Uterus (tissue), 4 donors: Measurements from ENCODE around the gene DGKI. TPM values are rescaled to one million over a fixed set of nuclear protein-coding genes. Genes with fewer than 3 reads are reported as not detected.
A peak's percentile ranks its signal among the peaks of the same experiment; 100 is the strongest.

Experiments used
- DNase-seq, 2 donors: peaks; one replicate each; pipeline ENCODE4 v3.0.0-alpha.2; 2019 to 2020
- H3K27ac ChIP-seq, 2 donors: fragments of 200-600 bp; sonication (generic); 1 replicate in 1 of 2; 2 replicates in 1 of 2; pipeline ENCODE4 v1.5.1; 2016 to 2018
- H3K27me3 ChIP-seq, 2 donors: fragments of 200-600 bp; sonication (generic); one replicate each; pipeline ENCODE4 v1.5.1; 2018 to 2019; ENCODE audit warnings: control low read depth in 1 of 2
- H3K36me3 ChIP-seq, 2 donors: fragments of 200-600 bp; sonication (generic); one replicate each; pipeline ENCODE4 v1.5.1; 2019; ENCODE audit warnings: control low read depth in 1 of 2
- H3K4me1 ChIP-seq, 2 donors: fragments of 200-600 bp; sonication (generic); one replicate each; pipeline ENCODE4 v1.5.1; 2018 to 2019; ENCODE audit warnings: control low read depth in 1 of 2
- H3K4me3 ChIP-seq, 2 donors: fragments of 200-600 bp; sonication (generic); 1 replicate in 1 of 2; 2 replicates in 1 of 2; pipeline ENCODE4 v1.5.1; 2018 to 2019; ENCODE audit warnings: mild to moderate bottlenecking in 1 of 2
- H3K9me3 ChIP-seq, 2 donors: fragments of 200-600 bp; sonication (generic); one replicate each; pipeline ENCODE4 v1.5.1; 2019; ENCODE audit warnings: control low read depth in 1 of 2
- CTCF ChIP-seq, 4 experiments: fragments of 200-600 bp in 2 of 4; fragments of 450-650 bp in 2 of 4; sonication (generic) in 2 of 4; IDR thresholded peaks; one replicate each; pipeline ENCODE4 v1.5.1; 2016 to 2019; ENCODE audit warnings: antibody characterized with exemption in 4 of 4, mild to moderate bottlenecking in 2 of 4, moderate library complexity in 1 of 4
- POLR2A ChIP-seq, 2 donors: fragments of 450-650 bp; IDR thresholded peaks; one replicate each; pipeline ENCODE4 v1.6.1; 2016; ENCODE audit warnings: antibody characterized with exemption in 2 of 2, mild to moderate bottlenecking in 1 of 2, moderate library complexity in 1 of 2
- intact Hi-C: fragments of 100-400 bp; cut with DNase I; formaldehyde crosslinking; loops from one replicate; pipeline ENCODE4 v1.15.1; 2023; ENCODE audit warnings: low total_unique reads
- total RNA-seq, 4 donors: library from RNA; depleted of rRNA in 3 of 4; stranded (reverse); fragments of >200 nt in 3 of 4; gene quantifications; one replicate each; pipeline versions ENCODE4 v1.1.0 to v1.2.4, GENCODE V29; 2014 to 2023
- donor health status: DM: yes; HTN: yes; CAD: no.

Gene DGKI
- 1 to 10 TPM; 1.0 to 8.5 (median 4.1) TPM for total RNA-seq

- DNase-seq: peak in 1 of 2 donors; percentile 24
- H3K36me3 ChIP-seq: no peaks in the 10 kb centered on the region
- TF ChIP-seq POLR2A (IDR thresholded peaks at IDR 0.05): no peak
- no peak for TF ChIP-seq CTCF (IDR thresholded peaks at IDR 0.05)
- H3K27me3 ChIP-seq: peaks cover 0 to 6% of the 10 kb centered on the region in 2 donors
- H3K27ac ChIP-seq: peak within 1 kb of the TSS in 1 of 2 donors; percentile 3
- H3K4me1 ChIP-seq: peaks cover 0 to 6% of the 10 kb centered on the region in 2 donors
- intact Hi-C loops: no loop called here
- H3K4me3 ChIP-seq: peak within 1 kb of the TSS; percentile 28 to 34
- no peaks in the 10 kb centered on the region for H3K9me3 ChIP-seq
Observed at GRCh38 chr7:137846827-137847567, at the start of gene DGKI. Gene DGKI (minus strand): TSS chr7:137846974.

- Histone ChIP-seq H3K9me3 (no peaks in the 10 kb centered on the region), H3K36me3 (no peaks in the 10 kb centered on the region), H3K4me3 (no peak overlapping the region), H3K27ac (no peak overlapping the region), H3K4me1 (no peaks in the 10 kb centered on the region), H3K27me3 (no peaks in the 10 kb centered on the region)
- DNase-seq: no peak
- intact Hi-C loops: loop anchor here (10.0 kb wide), 1 partner anchor 241 kb away; no protein-coding TSS in a partner anchor
- TF ChIP-seq POLR2A (IDR thresholded peaks at IDR 0.05): no peak
- no peak for TF ChIP-seq CTCF (IDR thresholded peaks at IDR 0.05)
Observed at GRCh38 chr7:137895301-137896221, 48.8 kb upstream of the DGKI start.

GRCh38 chr7:137893143-137893742 is 46.5 kb upstream of the DGKI start:
- Histone ChIP-seq H3K27me3 (no peaks in the 10 kb centered on the region), H3K9me3 (no peaks in the 10 kb centered on the region), H3K4me3 (no peak overlapping the region), H3K4me1 (no peaks in the 10 kb centered on the region), H3K36me3 (no peaks in the 10 kb centered on the region), H3K27ac (no peak overlapping the region)
- intact Hi-C loops: loop anchor here (10.0 kb wide), 1 partner anchor 238 kb away; no protein-coding TSS in a partner anchor
- no peak for TF ChIP-seq POLR2A (IDR thresholded peaks at IDR 0.05)
- no peak for TF ChIP-seq CTCF (IDR thresholded peaks at IDR 0.05)
- DNase-seq: no peak

- H3K9me3 ChIP-seq: no peaks in the 10 kb centered on the region
- H3K4me3 ChIP-seq: no peak overlapping the region
- TF ChIP-seq POLR2A (IDR thresholded peaks at IDR 0.05): no peak
- no peak for TF ChIP-seq CTCF (IDR thresholded peaks at IDR 0.05)
- intact Hi-C loops: loop anchor here (10.0 kb wide), 1 partner anchor 236 kb away; no protein-coding TSS in a partner anchor
- DNase-seq: no peak
- no peaks in the 10 kb centered on the region for H3K36me3 ChIP-seq
- no peak overlapping the region for H3K27ac ChIP-seq
- no peaks in the 10 kb centered on the region for H3K4me1 ChIP-seq
- no peaks in the 10 kb centered on the region for H3K27me3 ChIP-seq
Observed at GRCh38 chr7:137891016-137891655, 44.4 kb upstream of the DGKI start.
